Measurements from ENCODE around the gene NDUFB7.
"Not testable (repeated sequence)": the region's sequence is repeated elsewhere in the genome, so short reads cannot be mapped to it uniquely, and the experiment has no call there.

NDUFB7 gene

GRCh38 chr19:14571695-14572490 lies at the start of gene NDUFB7:
Gene NDUFB7, minus strand, starts transcription at chr19:14572066. Its CDS starts 66 bp downstream, at chr19:14572000.
- Mint-ChIP-seq H3K36me3 (peaks cover 20 to 23% of the 10 kb centered on the region in 2 donors), H3K4me3 (peak within 1 kb of the TSS; percentile 98), H3K27me3 (no peaks in the 10 kb centered on the region)

GRCh38 chr19:14619404-14619803 lies 47.5 kb upstream of the NDUFB7 start:
- Mint-ChIP-seq H3K36me3 (peaks cover 31 to 41% of the 10 kb centered on the region in 2 donors), H3K4me1 (peaks cover 12 to 30% of the 10 kb centered on the region in 2 donors), H3K27ac (no peak overlapping the region), H3K27me3 (no peaks in the 10 kb centered on the region), H3K9me3 (peaks cover 6 to 10% of the 10 kb centered on the region in 2 donors), H3K4me3 (no peak overlapping the region)
- DNase-seq = no peak
- ATAC-seq (replicated peaks) = no peak

More at GRCh38 chr19:14571695-14572490, at the start of gene NDUFB7:
- Mint-ChIP-seq H3K9me3 (no peaks in the 10 kb centered on the region), H3K4me1 (peaks cover 43 to 85% of the 10 kb centered on the region in 2 donors), H3K27ac (peak within 1 kb of the TSS; percentile 96)
- peak; percentile 87 to 89 for ATAC-seq (replicated peaks)
- DNase-seq = peak; percentile 92

DNA sequence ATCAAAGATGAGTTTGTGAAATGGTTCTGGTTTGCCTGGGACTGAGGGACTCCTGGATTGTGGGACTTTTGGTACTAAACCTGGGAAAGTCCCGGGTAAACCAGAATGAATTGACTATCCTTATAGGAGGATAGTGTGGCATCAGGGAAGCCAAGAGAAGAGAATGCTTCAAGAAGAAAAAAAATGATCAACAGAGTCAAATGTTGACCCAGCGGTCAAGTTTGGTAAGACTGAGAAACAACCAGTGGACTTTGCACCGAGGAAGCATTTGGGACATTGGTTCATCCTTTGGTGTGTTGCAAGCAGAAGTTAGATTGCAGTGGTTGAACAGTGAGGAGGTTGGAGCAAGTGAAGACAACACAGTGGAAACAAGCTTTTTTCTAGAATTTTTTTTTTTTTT lies 44.5 kb upstream of the NDUFB7 start:
- Mint-ChIP-seq H3K36me3 (peaks cover 43 to 50% of the 10 kb centered on the region in 2 donors), H3K27ac (peak overlapping the region; percentile 82), H3K4me1 (peaks cover 27 to 50% of the 10 kb centered on the region in 2 donors), H3K4me3 (no peak overlapping the region), H3K9me3 (peaks cover 6 to 10% of the 10 kb centered on the region in 2 donors), H3K27me3 (no peaks in the 10 kb centered on the region)
- no peak for DNase-seq
- no peak for ATAC-seq (replicated peaks)

DNA sequence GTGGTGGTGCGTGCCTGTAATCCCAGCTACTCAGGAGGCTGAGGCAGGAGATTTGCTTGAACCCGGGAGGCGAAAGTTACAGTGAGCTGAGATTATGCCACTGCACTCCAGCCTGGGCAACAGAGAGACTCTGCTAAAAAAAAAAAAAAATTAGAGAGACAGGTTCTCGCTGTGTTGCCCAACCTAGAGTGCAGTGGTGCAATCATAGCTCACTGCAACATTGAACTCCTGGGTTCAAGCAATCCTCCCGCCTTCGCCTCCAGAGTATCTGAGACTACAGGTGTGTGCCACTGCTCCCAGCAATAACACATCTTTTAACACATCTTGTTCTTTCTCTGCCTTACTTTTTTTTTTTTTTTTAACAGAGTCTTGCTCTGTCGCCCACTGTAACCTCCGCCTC lies 43.8 kb upstream of the NDUFB7 start:
- Mint-ChIP-seq H3K9me3 (peaks cover 6 to 10% of the 10 kb centered on the region in 2 donors), H3K4me3 (no peak overlapping the region), H3K27ac (peak overlapping the region; percentile 82), H3K4me1 (peaks cover 30 to 58% of the 10 kb centered on the region in 2 donors), H3K27me3 (no peaks in the 10 kb centered on the region), H3K36me3 (peaks cover 47 to 54% of the 10 kb centered on the region in 2 donors)
- ATAC-seq (replicated peaks) (no peak), DNase-seq (no peak)

- Mint-ChIP-seq H3K4me3 (peak overlapping the region; percentile 65), H3K36me3 (peaks cover 52 to 59% of the 10 kb centered on the region in 2 donors), H3K4me1 (peaks cover 41 to 72% of the 10 kb centered on the region in 2 donors), H3K27me3 (no peaks in the 10 kb centered on the region), H3K9me3 (peaks cover 4 to 10% of the 10 kb centered on the region in 2 donors), H3K27ac (peak overlapping the region; percentile 94)
- ATAC-seq (replicated peaks) = peak; percentile 95
- peak; percentile 89 for DNase-seq
These were observed 42.2 kb upstream of the NDUFB7 start for GRCh38 chr19:14614099-14614412.

DNA sequence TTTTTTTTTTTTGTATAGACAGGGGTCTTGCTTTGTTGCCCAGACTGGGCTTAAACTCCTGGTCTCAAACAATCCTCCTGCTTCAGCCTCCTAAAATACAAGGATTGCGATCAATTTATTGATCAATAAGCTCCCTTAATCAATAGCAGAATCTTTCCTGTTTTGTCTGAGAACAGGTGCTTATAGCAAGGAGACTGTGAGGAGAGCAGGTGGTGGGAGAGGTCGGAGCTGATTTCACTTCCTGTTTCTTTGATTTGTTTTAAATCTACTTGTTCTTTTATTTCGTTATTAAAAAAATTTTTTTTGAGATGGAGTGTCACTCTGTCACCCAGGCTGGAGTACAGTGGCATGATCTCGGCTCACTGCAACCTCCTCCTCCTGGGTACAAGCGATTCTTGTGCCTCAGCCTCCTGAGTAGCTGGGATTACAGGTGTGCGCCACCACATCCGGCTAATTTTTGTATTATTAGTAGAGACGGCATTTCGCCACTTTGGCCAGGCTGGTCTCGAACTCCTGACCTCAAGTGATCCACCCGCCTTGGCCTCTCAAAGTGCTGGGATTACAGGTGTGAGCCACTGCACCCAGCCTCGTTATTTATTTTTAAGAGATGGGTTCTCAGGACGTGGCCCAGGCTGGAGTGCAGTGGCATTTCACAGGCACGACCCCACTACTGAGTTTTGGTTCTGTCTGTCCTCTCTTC lies 41.7 kb upstream of the NDUFB7 start:
- Mint-ChIP-seq H3K36me3 (peaks cover 50 to 58% of the 10 kb centered on the region in 2 donors), H3K4me3 (peak overlapping the region; percentile 65), H3K4me1 (peaks cover 41 to 77% of the 10 kb centered on the region in 2 donors), H3K27ac (peak overlapping the region; percentile 94)
- ATAC-seq (replicated peaks) = peak; percentile 41 to 53
- not testable (repeated sequence) for H3K9me3 Mint-ChIP-seq, DNase-seq, H3K27me3 Mint-ChIP-seq

DNA sequence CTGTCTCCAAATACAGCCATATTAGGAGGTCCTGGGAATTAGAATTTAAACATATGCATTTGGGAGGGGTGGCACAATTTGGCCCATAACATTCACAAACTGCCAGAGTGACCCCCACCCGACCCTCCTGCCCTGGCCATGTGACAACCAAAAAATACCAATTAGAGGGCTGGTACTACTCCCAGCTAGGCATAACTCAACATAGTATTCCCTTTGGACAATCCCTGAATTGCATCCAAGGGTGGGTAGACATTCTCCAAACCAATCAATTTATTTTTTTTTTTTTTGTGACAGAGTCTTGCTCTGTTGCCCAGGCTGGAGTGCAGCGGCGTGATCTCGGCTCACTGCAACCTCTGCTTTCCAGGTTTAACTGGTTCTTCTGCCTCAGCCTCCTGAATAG lies 40.8 kb upstream of the NDUFB7 start:
- Mint-ChIP-seq H3K4me1 (peaks cover 46 to 85% of the 10 kb centered on the region in 2 donors), H3K27me3 (no peaks in the 10 kb centered on the region), H3K27ac (peak overlapping the region; percentile 94), H3K4me3 (no peak overlapping the region), H3K36me3 (peaks cover 57 to 60% of the 10 kb centered on the region in 2 donors), H3K9me3 (peaks cover 1 to 6% of the 10 kb centered on the region in 2 donors)
- ATAC-seq (replicated peaks) = no peak
- no peak for DNase-seq

DNA sequence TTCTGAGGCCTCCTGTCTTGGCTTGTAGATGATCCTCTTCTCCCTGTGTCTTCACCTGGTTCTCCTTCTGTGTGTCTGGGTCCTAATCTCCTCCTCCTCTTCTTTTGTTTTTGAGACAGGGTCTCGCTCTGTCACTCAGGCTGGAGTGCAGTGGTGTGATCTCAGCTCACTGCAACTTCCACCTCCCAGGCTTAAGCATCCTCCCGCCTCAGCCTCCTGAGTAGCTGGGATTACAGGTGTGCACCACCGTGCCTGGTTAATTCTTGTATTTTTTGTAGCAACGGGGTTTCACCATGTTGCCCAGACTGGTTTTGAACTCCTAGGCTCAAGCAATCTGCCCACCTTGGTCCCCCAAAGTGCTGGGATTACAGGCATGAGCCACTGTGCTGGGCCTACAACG lies 40.4 kb upstream of the NDUFB7 start:
- Mint-ChIP-seq H3K4me3 (peak overlapping the region in 1 of 2 donors; percentile 17), H3K27ac (peak overlapping the region; percentile 93), H3K4me1 (peaks cover 45 to 81% of the 10 kb centered on the region in 2 donors), H3K36me3 (peaks cover 55 to 56% of the 10 kb centered on the region in 2 donors)
- H3K9me3 Mint-ChIP-seq; H3K27me3 Mint-ChIP-seq; DNase-seq; ATAC-seq (replicated peaks): not testable (repeated sequence)

- ATAC-seq (replicated peaks) (no peak), DNase-seq (no peak)
- no peak overlapping the region for H3K4me3 Mint-ChIP-seq
- peaks cover 51 to 54% of the 10 kb centered on the region in 2 donors for H3K36me3 Mint-ChIP-seq
- H3K27me3 Mint-ChIP-seq = no peaks in the 10 kb centered on the region
- peaks cover under 1% of the 10 kb centered on the region in 2 donors for H3K9me3 Mint-ChIP-seq
- peak overlapping the region; percentile 78 for H3K27ac Mint-ChIP-seq
- peaks cover 45 to 80% of the 10 kb centered on the region in 2 donors for H3K4me1 Mint-ChIP-seq
These were observed 39.2 kb upstream of the NDUFB7 start for GRCh38 chr19:14611051-14611450.

DNA sequence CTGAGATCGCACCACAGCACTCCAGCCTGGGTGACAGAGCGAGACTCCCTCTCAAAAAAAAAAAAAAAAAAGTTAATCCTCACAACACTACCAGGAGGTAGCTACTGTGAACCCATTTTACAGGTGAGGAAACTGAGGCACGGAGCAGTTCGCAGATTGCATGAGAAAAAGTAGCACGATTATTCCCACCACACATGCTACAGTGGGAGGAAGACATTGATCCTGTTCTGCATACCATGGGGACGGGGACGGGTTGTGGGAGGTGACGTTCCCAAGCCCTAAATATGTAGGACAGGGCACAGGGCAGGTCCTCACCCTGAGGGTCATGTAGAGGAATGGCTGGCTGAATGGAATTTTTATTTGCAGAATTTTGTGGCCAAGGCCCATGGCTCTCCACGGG lies 34.8 kb upstream of the NDUFB7 start:
- H3K4me3 Mint-ChIP-seq = peak overlapping the region in 1 of 2 donors; percentile 29
- no peaks in the 10 kb centered on the region for H3K9me3 Mint-ChIP-seq
- H3K36me3 Mint-ChIP-seq = peaks cover 65 to 70% of the 10 kb centered on the region in 2 donors
- H3K4me1 Mint-ChIP-seq = peaks cover 50 to 90% of the 10 kb centered on the region in 2 donors
- peak overlapping the region; percentile 79 for H3K27ac Mint-ChIP-seq
- no peak for DNase-seq
- ATAC-seq (replicated peaks) = no peak
- no peaks in the 10 kb centered on the region for H3K27me3 Mint-ChIP-seq

GRCh38 chr19:14603990-14604387 lies 32.1 kb upstream of the NDUFB7 start:
- H3K9me3 Mint-ChIP-seq = no peaks in the 10 kb centered on the region
- H3K27me3 Mint-ChIP-seq = no peaks in the 10 kb centered on the region
- H3K36me3 Mint-ChIP-seq = peaks cover 65 to 70% of the 10 kb centered on the region in 2 donors
- peak overlapping the region; percentile 72 for H3K4me3 Mint-ChIP-seq
- peak; percentile 77 for DNase-seq
- H3K4me1 Mint-ChIP-seq = peaks cover 45 to 82% of the 10 kb centered on the region in 2 donors
- peak overlapping the region; percentile 96 for H3K27ac Mint-ChIP-seq
- ATAC-seq (replicated peaks) = peak; percentile 86

DNA sequence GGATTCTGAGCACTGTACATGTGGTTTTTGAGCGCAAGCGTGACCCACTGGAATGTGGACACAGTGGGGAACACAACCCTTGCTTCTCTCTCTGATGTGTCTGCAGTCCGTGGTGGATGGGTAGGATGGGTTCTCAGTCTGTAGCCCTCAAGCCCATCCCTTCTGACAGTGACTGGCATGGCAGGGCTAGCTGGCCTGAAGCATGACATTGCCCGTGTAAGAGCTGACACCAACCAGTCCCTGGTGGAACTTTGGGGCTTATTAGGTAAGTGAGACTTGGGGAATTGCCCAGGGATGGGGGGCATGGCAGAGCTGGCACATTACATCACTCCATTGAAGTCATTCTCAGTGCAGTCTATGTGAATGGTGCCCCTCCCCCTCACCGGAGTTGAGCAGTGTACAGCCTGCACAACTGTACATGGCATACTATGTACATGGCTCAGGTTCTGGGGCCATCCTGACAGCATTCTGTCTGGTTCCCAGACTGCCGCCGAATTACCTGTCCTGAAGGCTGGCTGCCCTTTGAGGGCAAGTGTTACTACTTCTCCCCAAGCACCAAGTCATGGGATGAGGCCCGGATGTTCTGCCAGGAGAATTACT lies 27.8 kb upstream of the NDUFB7 start:
- no peak for ATAC-seq (replicated peaks)
- no peak for DNase-seq
- no peaks in the 10 kb centered on the region for H3K27me3 Mint-ChIP-seq
- H3K4me3 Mint-ChIP-seq = no peak overlapping the region
- peaks cover 9 to 11% of the 10 kb centered on the region in 2 donors for H3K9me3 Mint-ChIP-seq
- peak overlapping the region; percentile 74 for H3K27ac Mint-ChIP-seq
- H3K36me3 Mint-ChIP-seq = peaks cover 73% of the 10 kb centered on the region in 2 donors
- H3K4me1 Mint-ChIP-seq = peaks cover 37 to 71% of the 10 kb centered on the region in 2 donors

DNA sequence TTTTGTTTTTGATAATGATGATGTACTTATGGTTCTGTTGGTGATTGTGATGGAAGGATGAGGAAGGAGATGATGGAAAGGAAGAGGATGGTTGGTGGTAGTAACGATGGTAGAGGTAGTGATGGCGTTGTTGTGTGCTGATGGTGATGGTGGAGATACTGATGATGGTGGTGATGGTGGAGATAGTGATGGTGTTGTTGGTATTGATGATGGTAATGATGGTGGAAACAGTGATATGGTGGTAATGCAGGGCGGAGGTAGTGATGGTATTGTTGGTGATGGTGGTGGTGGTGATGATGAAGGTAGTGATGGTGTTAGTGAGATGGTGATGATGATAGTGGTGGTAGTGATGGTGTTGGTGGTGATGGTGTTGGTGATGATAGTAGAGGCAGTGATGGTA lies 23.7 kb upstream of the NDUFB7 start:
- DNase-seq (no peak), ATAC-seq (replicated peaks) (no peak)
- Mint-ChIP-seq H3K9me3 (peaks cover 9 to 13% of the 10 kb centered on the region in 2 donors), H3K4me1 (peaks cover 43 to 78% of the 10 kb centered on the region in 2 donors), H3K36me3 (peaks cover 73 to 78% of the 10 kb centered on the region in 2 donors), H3K27ac (peak overlapping the region; percentile 37), H3K4me3 (peak overlapping the region; percentile 6 to 52), H3K27me3 (no peaks in the 10 kb centered on the region)

DNA sequence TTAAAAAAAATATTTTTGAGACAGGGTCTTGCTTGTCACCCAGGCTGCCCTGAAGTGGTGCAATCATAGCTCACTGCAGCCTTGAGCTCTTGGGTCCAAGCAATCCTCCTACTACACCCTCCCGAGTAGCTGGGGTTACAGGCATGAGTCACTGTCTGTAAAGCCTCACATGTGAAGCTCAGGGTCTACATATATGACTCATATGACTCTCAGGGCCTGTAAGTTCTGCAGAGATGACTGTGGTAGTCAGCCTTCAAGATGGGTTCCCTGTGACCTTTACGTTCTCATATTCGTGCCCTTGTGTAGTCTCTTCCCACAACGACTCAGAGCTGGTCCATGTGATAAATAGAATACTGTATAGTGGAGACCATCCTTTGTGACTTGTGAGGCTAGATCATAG lies 17.6 kb upstream of the NDUFB7 start:
- not testable (repeated sequence) for H3K27me3 Mint-ChIP-seq, H3K9me3 Mint-ChIP-seq, DNase-seq
- Mint-ChIP-seq H3K4me1 (peaks cover 44 to 69% of the 10 kb centered on the region in 2 donors), H3K27ac (peak overlapping the region; percentile 86), H3K4me3 (peak overlapping the region; percentile 45 to 58), H3K36me3 (peaks cover 56 to 69% of the 10 kb centered on the region in 2 donors)
- ATAC-seq (replicated peaks) = peak; percentile 60 to 61
